HepG2 (cell line): ENCODE data around the gene SIRT7. TPM values are rescaled to one million over a fixed set of nuclear protein-coding genes. Genes with fewer than 3 reads are reported as not detected.

Source experiments
- ADNP ChIP-seq: sonication (generic); formaldehyde crosslinking; IDR thresholded peaks from 2 replicates; pipeline ENCODE4 v1.4.0; 2020; ENCODE audit warnings: missing genetic modification reagents
- FOXA1 ChIP-seq, 2 experiments: fragments of 450-650 bp in 1 of 2; sonication (generic) in 1 of 2; formaldehyde crosslinking in 1 of 2; IDR thresholded peaks; 2 replicates each; pipeline versions ENCODE4 v1.4.0 to v1.6.1; 2016 to 2020; ENCODE audit warnings: missing genetic modification reagents in 1 of 2
- HNRNPH1 ChIP-seq: fragments of 200-400 bp; formaldehyde crosslinking; optimal IDR thresholded peaks from 2 replicates; pipeline ENCODE3; 2017; ENCODE audit warnings: mild to moderate bottlenecking, low read depth, low read length
- MIER3 ChIP-seq: IDR thresholded peaks from 2 replicates; pipeline ENCODE4 v1.6.1; 2016; ENCODE audit warnings: missing compliant biosample characterization, borderline replicate concordance
- NFYB ChIP-seq: sonication (generic); formaldehyde crosslinking; IDR thresholded peaks from 2 replicates; pipeline ENCODE4 v1.4.0; 2020; ENCODE audit warnings: missing genetic modification reagents
- NPAS2 ChIP-seq: sonication (generic); formaldehyde crosslinking; IDR thresholded peaks from 2 replicates; pipeline ENCODE4 v1.8.0; 2022; ENCODE audit warnings: mild to moderate bottlenecking, missing genetic modification reagents, borderline replicate concordance
- SMAD9 ChIP-seq: sonication (generic); formaldehyde crosslinking; IDR thresholded peaks from 2 replicates; pipeline ENCODE4 v1.5.1; 2020; ENCODE audit warnings: mild to moderate bottlenecking, missing genetic modification reagents
- SP140L ChIP-seq: sonication (generic); formaldehyde crosslinking; IDR thresholded peaks from 2 replicates; pipeline ENCODE4 v1.4.0; 2020; ENCODE audit warnings: missing genetic modification reagents, borderline replicate concordance
- SRSF1 ChIP-seq: fragments of 200-400 bp; formaldehyde crosslinking; optimal IDR thresholded peaks from 2 replicates; pipeline ENCODE3; 2017; ENCODE audit warnings: mild to moderate bottlenecking, low read depth, low read length, moderate library complexity
- TAF15 ChIP-seq: fragments of 200-400 bp; formaldehyde crosslinking; IDR thresholded peaks from one replicate; pipeline ENCODE4 v1.6.1; 2018; ENCODE audit warnings: mild to moderate bottlenecking, low read depth, low read length; ENCODE audit not compliant: poor library complexity, severe bottlenecking
- TSC22D2 ChIP-seq: sonication (generic); formaldehyde crosslinking; IDR thresholded peaks from 2 replicates; pipeline ENCODE4 v1.5.1; 2020; ENCODE audit warnings: missing genetic modification reagents, mild to moderate bottlenecking, borderline replicate concordance
- ZFP37 ChIP-seq: sonication (generic); formaldehyde crosslinking; IDR thresholded peaks from 2 replicates; pipeline ENCODE4 v1.4.0; 2020; ENCODE audit warnings: missing genetic modification reagents, borderline replicate concordance
- ZNF652 ChIP-seq: IDR thresholded peaks from 2 replicates; pipeline ENCODE4 v1.6.1; 2016; ENCODE audit warnings: low read depth, borderline replicate concordance
- ZNF660 ChIP-seq: sonication (generic); formaldehyde crosslinking; IDR thresholded peaks from 2 replicates; pipeline ENCODE4 v1.5.1; 2020; ENCODE audit warnings: mild to moderate bottlenecking, low read depth, missing genetic modification reagents, borderline replicate concordance
- polyA plus RNA-seq, 8 experiments: library from polyadenylated mRNA; depleted of rRNA in 3 of 8; stranded (reverse) in 7 of 8; unstranded in 1 of 8; fragments of >200 nt; fragmentation: Illumina TruSeq in 4 of 8; extraction: Trizol in 4 of 8; gene quantifications; 2 replicates each; pipeline versions ENCODE4 v1.2.1 to v1.2.3, GENCODE V29; 2011 to 2016; ENCODE audit warnings: low read depth in 4 of 8, missing spikeins in 1 of 8, mixed read lengths in 1 of 8; ENCODE audit not compliant: insufficient read depth in 1 of 8
- total RNA-seq, 5 experiments: library from RNA; depleted of rRNA; stranded (reverse); fragments of >200 nt; fragmentation: Illumina TruSeq; extraction: Trizol; gene quantifications; 2 replicates each; pipeline ENCODE4 v1.2.3, GENCODE V29; 2016; ENCODE audit warnings: low read depth in 1 of 5
- TF ChIP-seq, protein P1 (sequence below): sonication (generic); formaldehyde crosslinking; IDR thresholded peaks from 2 replicates; pipeline ENCODE4 v1.4.0; 2020; ENCODE audit warnings: mild to moderate bottlenecking, missing genetic modification reagents
- TF ChIP-seq, protein P2 (sequence below): sonication (generic); formaldehyde crosslinking; IDR thresholded peaks from 2 replicates; pipeline ENCODE4 v1.4.0; 2020; ENCODE audit warnings: mild to moderate bottlenecking, missing genetic modification reagents
- TF ChIP-seq, protein P3 (sequence below): sonication (generic); formaldehyde crosslinking; IDR thresholded peaks from 2 replicates; pipeline ENCODE4 v1.9.0; 2021; ENCODE audit warnings: missing genetic modification reagents, borderline replicate concordance

SIRT7 gene
- total and polyA plus RNA-seq, 2 of the 13 experiments (the other 11 are each of a cell fraction or from before 2014, with no cell fraction given) = 8.3 to 24.8 TPM

DNA sequence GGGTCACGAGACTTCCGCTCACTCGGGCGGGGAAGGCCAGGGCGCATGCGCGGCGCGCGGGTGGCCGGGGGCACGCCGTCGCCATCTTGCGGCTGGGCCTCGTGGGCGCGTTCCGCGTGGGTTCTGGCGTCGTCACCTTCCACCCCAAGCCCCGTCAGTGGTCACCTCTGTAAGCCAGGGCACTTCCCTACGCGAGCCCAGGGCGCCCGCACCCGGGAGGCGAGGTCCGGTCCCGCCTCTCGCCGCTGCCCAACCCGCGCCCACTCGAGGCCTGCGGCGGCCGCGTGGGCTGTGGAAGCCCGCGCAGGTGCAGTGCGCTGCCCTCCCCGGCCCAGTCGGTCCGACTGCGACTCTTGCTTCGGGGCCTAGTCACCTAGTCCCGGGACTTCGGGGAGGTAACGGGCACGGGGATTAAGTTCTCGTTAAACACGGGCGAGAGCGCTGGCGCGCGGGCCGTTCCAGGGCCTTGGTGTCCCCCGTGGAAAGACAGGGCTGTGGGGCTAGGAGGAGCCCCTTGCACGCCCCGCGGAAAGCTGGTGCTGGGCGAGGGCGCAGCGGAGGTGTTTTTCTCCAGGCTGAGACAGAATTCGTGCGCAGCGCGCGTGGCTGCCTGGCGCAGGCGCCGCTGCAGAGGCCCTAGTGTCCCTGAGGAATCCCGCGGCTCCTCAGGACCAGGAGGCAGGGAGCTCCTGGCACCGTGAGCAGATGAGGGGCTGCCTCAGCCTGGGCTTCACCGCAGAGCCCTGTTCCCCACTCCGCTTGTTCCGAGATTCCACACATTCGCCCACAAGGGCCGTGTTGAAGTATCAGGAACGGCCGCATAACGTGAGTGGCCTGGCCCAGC, 46.4 kb downstream of the SIRT7 start (continued):
- TF ChIP-seq SMAD9 (peak; percentile 87; the same call in 1 of the 2 replicates), FOXA1 (IDR thresholded peaks at IDR 0.05) (no peak), FOXA1 (CRISPR knock-in tag; IDR thresholded peaks at IDR 0.05) (peak; percentile 47), HNRNPH1 (no peak), SP140L (CRISPR knock-in tag) (0 out of 2 replicates have a peak, but pooled peaks have one; percentile 28), NFYB (CRISPR knock-in tag) (no peak; the same call in 1 of the 2 replicates), ZNF652 (no peak), MIER3 (CRISPR knock-in tag) (peak; percentile 80; the same call in 1 of the 2 replicates), TAF15 (peak; percentile 96), NPAS2 (CRISPR knock-in tag) (0 out of 2 replicates have a peak, but pooled peaks have one; percentile 54), TSC22D2 (CRISPR knock-in tag) (peak; percentile 97), ZFP37 (CRISPR knock-in tag) (no peak), ZNF660 (CRISPR knock-in tag) (no peak), ADNP (CRISPR knock-in tag) (no peak), SRSF1 (no peak)
- TF ChIP-seq, protein P1, sequence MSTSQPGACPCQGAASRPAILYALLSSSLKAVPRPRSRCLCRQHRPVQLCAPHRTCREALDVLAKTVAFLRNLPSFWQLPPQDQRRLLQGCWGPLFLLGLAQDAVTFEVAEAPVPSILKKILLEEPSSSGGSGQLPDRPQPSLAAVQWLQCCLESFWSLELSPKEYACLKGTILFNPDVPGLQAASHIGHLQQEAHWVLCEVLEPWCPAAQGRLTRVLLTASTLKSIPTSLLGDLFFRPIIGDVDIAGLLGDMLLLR (CRISPR knock-in tag) = peak; percentile 99
- TF ChIP-seq, protein P2, sequence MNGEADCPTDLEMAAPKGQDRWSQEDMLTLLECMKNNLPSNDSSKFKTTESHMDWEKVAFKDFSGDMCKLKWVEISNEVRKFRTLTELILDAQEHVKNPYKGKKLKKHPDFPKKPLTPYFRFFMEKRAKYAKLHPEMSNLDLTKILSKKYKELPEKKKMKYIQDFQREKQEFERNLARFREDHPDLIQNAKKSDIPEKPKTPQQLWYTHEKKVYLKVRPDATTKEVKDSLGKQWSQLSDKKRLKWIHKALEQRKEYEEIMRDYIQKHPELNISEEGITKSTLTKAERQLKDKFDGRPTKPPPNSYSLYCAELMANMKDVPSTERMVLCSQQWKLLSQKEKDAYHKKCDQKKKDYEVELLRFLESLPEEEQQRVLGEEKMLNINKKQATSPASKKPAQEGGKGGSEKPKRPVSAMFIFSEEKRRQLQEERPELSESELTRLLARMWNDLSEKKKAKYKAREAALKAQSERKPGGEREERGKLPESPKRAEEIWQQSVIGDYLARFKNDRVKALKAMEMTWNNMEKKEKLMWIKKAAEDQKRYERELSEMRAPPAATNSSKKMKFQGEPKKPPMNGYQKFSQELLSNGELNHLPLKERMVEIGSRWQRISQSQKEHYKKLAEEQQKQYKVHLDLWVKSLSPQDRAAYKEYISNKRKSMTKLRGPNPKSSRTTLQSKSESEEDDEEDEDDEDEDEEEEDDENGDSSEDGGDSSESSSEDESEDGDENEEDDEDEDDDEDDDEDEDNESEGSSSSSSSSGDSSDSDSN (CRISPR knock-in tag) = peak; percentile 76
- TF ChIP-seq, protein P3, sequence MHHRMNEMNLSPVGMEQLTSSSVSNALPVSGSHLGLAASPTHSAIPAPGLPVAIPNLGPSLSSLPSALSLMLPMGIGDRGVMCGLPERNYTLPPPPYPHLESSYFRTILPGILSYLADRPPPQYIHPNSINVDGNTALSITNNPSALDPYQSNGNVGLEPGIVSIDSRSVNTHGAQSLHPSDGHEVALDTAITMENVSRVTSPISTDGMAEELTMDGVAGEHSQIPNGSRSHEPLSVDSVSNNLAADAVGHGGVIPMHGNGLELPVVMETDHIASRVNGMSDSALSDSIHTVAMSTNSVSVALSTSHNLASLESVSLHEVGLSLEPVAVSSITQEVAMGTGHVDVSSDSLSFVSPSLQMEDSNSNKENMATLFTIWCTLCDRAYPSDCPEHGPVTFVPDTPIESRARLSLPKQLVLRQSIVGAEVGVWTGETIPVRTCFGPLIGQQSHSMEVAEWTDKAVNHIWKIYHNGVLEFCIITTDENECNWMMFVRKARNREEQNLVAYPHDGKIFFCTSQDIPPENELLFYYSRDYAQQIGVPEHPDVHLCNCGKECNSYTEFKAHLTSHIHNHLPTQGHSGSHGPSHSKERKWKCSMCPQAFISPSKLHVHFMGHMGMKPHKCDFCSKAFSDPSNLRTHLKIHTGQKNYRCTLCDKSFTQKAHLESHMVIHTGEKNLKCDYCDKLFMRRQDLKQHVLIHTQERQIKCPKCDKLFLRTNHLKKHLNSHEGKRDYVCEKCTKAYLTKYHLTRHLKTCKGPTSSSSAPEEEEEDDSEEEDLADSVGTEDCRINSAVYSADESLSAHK (CRISPR knock-in tag) = no peak; the same call in 1 of the 2 replicates
